CD4-positive, alpha-beta T cell treated with Interferon gamma for 1 hour (primary cell): Measurements from ENCODE around the gene ZNF862.
A peak's percentile ranks its signal among the peaks of the same experiment; 100 is the strongest.
"Not testable (repeated sequence)": the region's sequence is repeated elsewhere in the genome, so short reads cannot be mapped to it uniquely, and the experiment has no call there.

Experiments
- DNase-seq: peaks from one replicate; pipeline ENCODE4 v3.0.0-alpha.2; 2020

The ZNF862 gene

GRCh38 chr7:149882248-149883047, 44.3 kb downstream of the ZNF862 start:
- no peak for DNase-seq

- DNase-seq, result no peak
Observed at GRCh38 chr7:149883048-149883438, 44.9 kb downstream of the ZNF862 start.

GRCh38 chr7:149883452-149883861, 45.3 kb downstream of the ZNF862 start:
- DNase-seq, result peak; percentile 48

GRCh38 chr7:149884016-149884415, 45.8 kb downstream of the ZNF862 start:
- no peak for DNase-seq

GRCh38 chr7:149884541-149884940, 46.4 kb downstream of the ZNF862 start:
- DNase-seq, result no peak

- no peak for DNase-seq
Observed at GRCh38 chr7:149885191-149886017, 47.2 kb downstream of the ZNF862 start.

GRCh38 chr7:149886018-149886415, 47.8 kb downstream of the ZNF862 start:
- DNase-seq, result no peak

GRCh38 chr7:149887311-149887710, 49.1 kb downstream of the ZNF862 start:
- no peak for DNase-seq

GRCh38 chr7:149890715-149891114, 52.5 kb downstream of the ZNF862 start:
- not testable (repeated sequence) for DNase-seq

GRCh38 chr7:149894957-149895356, 56.8 kb downstream of the ZNF862 start:
- DNase-seq, result not testable (repeated sequence)

GRCh38 chr7:149907776-149908376, 69.7 kb downstream of the ZNF862 start:
- DNase-seq, result not testable (repeated sequence)

- not testable (repeated sequence) for DNase-seq
Observed at GRCh38 chr7:149910219-149910618, 72.0 kb downstream of the ZNF862 start.

GRCh38 chr7:149912126-149912525, 74.0 kb downstream of the ZNF862 start:
- not testable (repeated sequence) for DNase-seq
